B cell (primary cell): ENCODE data around the gene TFPT. TPM values are rescaled to one million over a fixed set of nuclear protein-coding genes. Genes with fewer than 3 reads are reported as not detected.

Experiments used
- ATAC-seq: fragments of 200-7000 bp; cut with Tn5 transposase; one replicate; pipeline ENCODE4 v1.10.0; 2021; ENCODE audit warnings: low read depth, mild to moderate bottlenecking, moderate number of reproducible peaks, moderate library complexity
- CTCF ChIA-PET: fragments of 350-600 bp; sonication (Branson Sonifier 250); formaldehyde crosslinking; loops from one replicate; lab custom pipeline; 2021; ENCODE audit warnings: antibody characterized with exemption, inconsistent platforms; lab: Charles Lee
- POLR2A ChIA-PET: fragments of 350-600 bp; sonication (Branson Sonifier 250); formaldehyde crosslinking; loops from one replicate; lab custom pipeline; 2021; ENCODE audit warnings: antibody characterized with exemption; lab: Charles Lee
- DNase-seq: peaks from one replicate; pipeline ENCODE4 v3.0.0; 2013
- H2AFZ ChIP-seq: 2 replicates; pipeline ENCODE4 v1.6.1; 2012; ENCODE audit warnings: mild to moderate bottlenecking, low read depth, low read length; ENCODE audit not compliant: insufficient read depth, poor library complexity, severe bottlenecking
- H3K27ac ChIP-seq, 2 donors: 1 replicate in 1 of 2; 2 replicates in 1 of 2; pipeline ENCODE4 v1.5.1; 2012 to 2013; ENCODE audit warnings: low read length in 2 of 2, mild to moderate bottlenecking in 2 of 2, moderate library complexity in 1 of 2
- H3K27me3 ChIP-seq, 4 experiments: fragments of 200-600 bp in 1 of 4; sonication (generic) in 1 of 4; replicated peaks in 1 of 4; 1 replicate in 2 of 4; 2 replicates in 2 of 4; pipeline versions ENCODE4 v1.6.1 to v1.7.0; 2013 to 2016; ENCODE audit warnings: low read length in 3 of 4, mild to moderate bottlenecking in 2 of 4, mixed read lengths in 1 of 4, moderate library complexity in 1 of 4; ENCODE audit not compliant: insufficient read depth in 4 of 4, control insufficient read depth in 3 of 4; ENCODE audit errors: control extremely low read depth in 1 of 4
- H3K36me3 ChIP-seq, 2 experiments: replicated peaks in 1 of 2; 1 replicate in 1 of 2; 2 replicates in 1 of 2; pipeline versions ENCODE4 v1.6.1 to v1.7.1; 2013; ENCODE audit warnings: low read length in 1 of 2; ENCODE audit not compliant: insufficient read depth in 2 of 2, control insufficient read depth in 1 of 2; ENCODE audit errors: control extremely low read depth in 1 of 2, extremely low read depth in 1 of 2
- H3K4me1 ChIP-seq, 2 donors: fragments of 200-600 bp in 1 of 2; sonication (generic) in 1 of 2; 1 replicate in 1 of 2; 2 replicates in 1 of 2; pipeline versions ENCODE4 v1.5.1 to v1.6.1; 2013 to 2017; ENCODE audit warnings: low read length in 2 of 2; ENCODE audit not compliant: control insufficient read depth in 2 of 2, insufficient read depth in 2 of 2
- H3K4me2 ChIP-seq: replicated peaks from 2 replicates; pipeline ENCODE3; 2012; ENCODE audit warnings: mild to moderate bottlenecking, low read depth, low read length; ENCODE audit not compliant: poor library complexity, severe bottlenecking
- H3K4me3 ChIP-seq, 5 experiments: fragments of 200-600 bp in 1 of 5; sonication (generic) in 1 of 5; 1 replicate in 3 of 5; 2 replicates in 2 of 5; pipeline versions ENCODE4 v1.5.1 to v1.7.0; 2011 to 2016; ENCODE audit warnings: low read length in 4 of 5, mild to moderate bottlenecking in 4 of 5, low read depth in 2 of 5, control low read depth in 1 of 5, moderate library complexity in 1 of 5; ENCODE audit not compliant: insufficient read depth in 1 of 5; ENCODE audit errors: control extremely low read depth in 1 of 5, extremely low read depth in 1 of 5
- H3K79me2 ChIP-seq: fragments of 200-600 bp; sonication (generic); one replicate; pipeline ENCODE4 v1.6.0; 2016; ENCODE audit warnings: low read length; ENCODE audit not compliant: control insufficient read depth, insufficient read depth
- H3K9ac ChIP-seq: fragments of 200-600 bp; sonication (generic); 2 replicates; pipeline ENCODE4 v1.6.1; 2017; ENCODE audit warnings: mild to moderate bottlenecking, low read length, moderate library complexity
- H3K9me3 ChIP-seq, 3 donors: one replicate each; pipeline versions ENCODE4 v1.6.1 to v1.7.1; 2013; ENCODE audit warnings: low read length in 2 of 3; ENCODE audit not compliant: control insufficient read depth in 2 of 3, insufficient read depth in 1 of 3; ENCODE audit errors: control extremely low read depth in 1 of 3
- H4K20me1 ChIP-seq: 2 replicates; pipeline ENCODE4 v1.6.0; 2012; ENCODE audit warnings: mild to moderate bottlenecking, low read length; ENCODE audit not compliant: insufficient read depth, control insufficient read depth, poor library complexity, severe bottlenecking
- H3K27ac Mint-ChIP-seq: one replicate; pipeline ENCODE4 v1.8.0; 2021; ENCODE audit warnings: mixed read lengths
- H3K27me3 Mint-ChIP-seq: one replicate; pipeline ENCODE4 v1.8.0; 2021; ENCODE audit warnings: mixed read lengths
- H3K4me1 Mint-ChIP-seq: one replicate; pipeline ENCODE4 v1.8.0; 2021; ENCODE audit warnings: mixed read lengths
- H3K4me3 Mint-ChIP-seq: one replicate; pipeline ENCODE4 v1.8.0; 2021; ENCODE audit warnings: mixed read lengths
- H3K9me3 Mint-ChIP-seq: one replicate; pipeline ENCODE4 v1.8.0; 2022; ENCODE audit warnings: mixed read lengths; ENCODE audit not compliant: insufficient read depth
- EZH2 ChIP-seq: IDR thresholded peaks from 2 replicates; pipeline ENCODE4 v1.6.1; 2012; ENCODE audit warnings: borderline replicate concordance, low read depth, mild to moderate bottlenecking, moderate library complexity, low read length; ENCODE audit not compliant: insufficient read depth, poor library complexity, severe bottlenecking
- WGBS: methylation state at CpG from one replicate; pipeline ENCODE4 v1.1.5; 2013; ENCODE audit warnings: missing lambda C conversion rate; ENCODE audit not compliant: insufficient coverage; 5-methylcytosine and 5-hydroxymethylcytosine counted together
- intact Hi-C: fragments of 100-400 bp; cut with micrococcal nuclease; formaldehyde crosslinking; loops from one replicate; pipeline ENCODE4 v1.10.0; 2022
- polyA plus RNA-seq: library from polyadenylated mRNA; depleted of rRNA; stranded (reverse); fragments of >200 nt; gene quantifications from 2 replicates; pipeline ENCODE4 v1.2.3, GENCODE V29; 2012
- total RNA-seq, 2 donors: library from RNA; stranded (reverse); fragments of 120-200 nt in 1 of 2; gene quantifications; 1 replicate in 1 of 2; 2 replicates in 1 of 2; pipeline versions ENCODE4 v1.2.3 to v1.2.4, GENCODE V29; 2013 to 2022
- TF ChIP-seq, protein P1 (sequence below): fragments of 200-600 bp; IDR thresholded peaks from one replicate; pipeline ENCODE4 v1.8.0; 2022; ENCODE audit warnings: antibody characterized with exemption, mild to moderate bottlenecking

The TFPT gene
- total and polyA plus RNA-seq, 2 donors (not counting 1 experiment from before 2014, with no cell fraction given) = 8.4 to 12.7 TPM

DNA sequence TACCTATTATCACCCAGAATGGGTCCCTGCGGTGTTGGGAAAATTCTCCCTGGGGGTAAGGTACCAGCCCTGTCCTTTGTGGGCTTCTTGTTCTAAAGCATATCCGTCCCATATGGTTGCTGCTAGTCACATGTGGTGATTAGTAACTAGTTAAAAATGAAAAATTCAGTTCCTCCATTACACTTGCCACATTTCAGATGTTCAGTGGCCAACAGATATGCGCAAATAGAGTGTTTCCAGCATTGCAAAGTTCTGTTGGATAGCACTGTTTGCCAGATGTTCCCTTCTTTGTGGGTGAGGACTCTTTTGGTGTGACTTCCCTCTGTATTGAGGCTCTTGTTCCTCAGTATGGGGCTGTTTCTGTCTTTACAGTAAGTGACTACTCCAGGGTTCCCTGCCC is 25.9 kb upstream of the TFPT start:
- no peaks in the 10 kb centered on the region for H3K9me3 Mint-ChIP-seq
- H3K79me2 ChIP-seq = peaks cover 74% of the 10 kb centered on the region
- peaks cover 42% of the 10 kb centered on the region for H3K4me1 Mint-ChIP-seq
- 100% methylated on average over 1 of the region's 3 CpGs for WGBS
- peaks cover 19 to 25% of the 10 kb centered on the region in 2 donors for H3K4me1 ChIP-seq
- H4K20me1 ChIP-seq = peaks cover 82% of the 10 kb centered on the region
- no peaks in the 10 kb centered on the region for H3K9me3 ChIP-seq
- no peak overlapping the region for H2AFZ ChIP-seq
- no peak overlapping the region for H3K9ac ChIP-seq
- H3K4me2 ChIP-seq = no peak overlapping the region
- H3K27ac ChIP-seq = no peak overlapping the region
- TF ChIP-seq EZH2 = no peak
- TF ChIP-seq, protein P1, sequence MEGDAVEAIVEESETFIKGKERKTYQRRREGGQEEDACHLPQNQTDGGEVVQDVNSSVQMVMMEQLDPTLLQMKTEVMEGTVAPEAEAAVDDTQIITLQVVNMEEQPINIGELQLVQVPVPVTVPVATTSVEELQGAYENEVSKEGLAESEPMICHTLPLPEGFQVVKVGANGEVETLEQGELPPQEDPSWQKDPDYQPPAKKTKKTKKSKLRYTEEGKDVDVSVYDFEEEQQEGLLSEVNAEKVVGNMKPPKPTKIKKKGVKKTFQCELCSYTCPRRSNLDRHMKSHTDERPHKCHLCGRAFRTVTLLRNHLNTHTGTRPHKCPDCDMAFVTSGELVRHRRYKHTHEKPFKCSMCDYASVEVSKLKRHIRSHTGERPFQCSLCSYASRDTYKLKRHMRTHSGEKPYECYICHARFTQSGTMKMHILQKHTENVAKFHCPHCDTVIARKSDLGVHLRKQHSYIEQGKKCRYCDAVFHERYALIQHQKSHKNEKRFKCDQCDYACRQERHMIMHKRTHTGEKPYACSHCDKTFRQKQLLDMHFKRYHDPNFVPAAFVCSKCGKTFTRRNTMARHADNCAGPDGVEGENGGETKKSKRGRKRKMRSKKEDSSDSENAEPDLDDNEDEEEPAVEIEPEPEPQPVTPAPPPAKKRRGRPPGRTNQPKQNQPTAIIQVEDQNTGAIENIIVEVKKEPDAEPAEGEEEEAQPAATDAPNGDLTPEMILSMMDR = no peak
- DNase-seq = no peak
- ChIA-PET CTCF (interaction anchor here (1.6 kb wide), 1 partner anchor 18 kb away, joined by 4 read pairs; the partner anchor contains the start of gene LENG1), POLR2A (no interaction called here)
- no peak overlapping the region for H3K4me3 Mint-ChIP-seq
- ATAC-seq = no peak
- H3K27me3 Mint-ChIP-seq = no peaks in the 10 kb centered on the region
- peaks cover 0 to 60% of the 10 kb centered on the region in 2 experiments for H3K36me3 ChIP-seq
- H3K27ac Mint-ChIP-seq = no peak overlapping the region
- intact Hi-C loops = no loop called here
- H3K27me3 ChIP-seq = no peaks in the 10 kb centered on the region
- H3K4me3 ChIP-seq = no peak overlapping the region

GRCh38 chr19:54138489-54139256 is 23.2 kb upstream of the TFPT start:
- H3K27me3 Mint-ChIP-seq = peaks cover 4% of the 10 kb centered on the region
- no peak for TF ChIP-seq EZH2
- TF ChIP-seq, protein P1 = no peak
- peaks cover 49% of the 10 kb centered on the region for H3K4me1 Mint-ChIP-seq
- Histone ChIP-seq H3K9ac (peak overlapping the region; percentile 93), H4K20me1 (peaks cover 58% of the 10 kb centered on the region), H3K4me3 (peak overlapping the region; percentile 5 to 94 (median 79)), H3K9me3 (no peaks in the 10 kb centered on the region), H2AFZ (no peak overlapping the region), H3K4me2 (peak overlapping the region; percentile 96), H3K4me1 (peaks cover 24 to 32% of the 10 kb centered on the region in 2 donors), H3K27me3 (peaks cover 0 to 13% (median 2%) of the 10 kb centered on the region in 4 experiments), H3K27ac (peak overlapping the region in 1 of 2 donors; percentile 96), H3K36me3 (peaks cover 0 to 33% of the 10 kb centered on the region in 2 experiments), H3K79me2 (peaks cover 60% of the 10 kb centered on the region)
- CTCF ChIA-PET = interaction anchor here (0.7 to 1.1 kb wide), 3 partner anchors 20 to 29 kb away, joined by 3 read pairs; partner anchors contain the start of gene LENG1
- H3K27ac Mint-ChIP-seq = peak overlapping the region; percentile 90
- no peak for DNase-seq
- H3K9me3 Mint-ChIP-seq = no peaks in the 10 kb centered on the region
- POLR2A ChIA-PET = no interaction called here
- peak overlapping the region; percentile 89 for H3K4me3 Mint-ChIP-seq
- WGBS = 59% methylated on average over 17 of the region's 31 CpGs
- intact Hi-C loops = no loop called here
- no peak for ATAC-seq
